ENCODE data around the gene STRN4.
"Not testable (repeated sequence)": the region's sequence is repeated elsewhere in the genome, so short reads cannot be mapped to it uniquely, and the experiment has no call there.

GRCh38 chr19:46777956-46778645 is 31.9 kb upstream of the STRN4 start:
- TF ChIP-seq, protein P1, sequence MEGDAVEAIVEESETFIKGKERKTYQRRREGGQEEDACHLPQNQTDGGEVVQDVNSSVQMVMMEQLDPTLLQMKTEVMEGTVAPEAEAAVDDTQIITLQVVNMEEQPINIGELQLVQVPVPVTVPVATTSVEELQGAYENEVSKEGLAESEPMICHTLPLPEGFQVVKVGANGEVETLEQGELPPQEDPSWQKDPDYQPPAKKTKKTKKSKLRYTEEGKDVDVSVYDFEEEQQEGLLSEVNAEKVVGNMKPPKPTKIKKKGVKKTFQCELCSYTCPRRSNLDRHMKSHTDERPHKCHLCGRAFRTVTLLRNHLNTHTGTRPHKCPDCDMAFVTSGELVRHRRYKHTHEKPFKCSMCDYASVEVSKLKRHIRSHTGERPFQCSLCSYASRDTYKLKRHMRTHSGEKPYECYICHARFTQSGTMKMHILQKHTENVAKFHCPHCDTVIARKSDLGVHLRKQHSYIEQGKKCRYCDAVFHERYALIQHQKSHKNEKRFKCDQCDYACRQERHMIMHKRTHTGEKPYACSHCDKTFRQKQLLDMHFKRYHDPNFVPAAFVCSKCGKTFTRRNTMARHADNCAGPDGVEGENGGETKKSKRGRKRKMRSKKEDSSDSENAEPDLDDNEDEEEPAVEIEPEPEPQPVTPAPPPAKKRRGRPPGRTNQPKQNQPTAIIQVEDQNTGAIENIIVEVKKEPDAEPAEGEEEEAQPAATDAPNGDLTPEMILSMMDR (IDR thresholded peaks at IDR 0.05; ENCODE audit: low read length): not testable (repeated sequence)
- TF ChIP-seq EZH2 (optimal IDR thresholded peaks at IDR 0.05; ENCODE audit: low read depth, low read length): not testable (repeated sequence)

All from MM.1S (cell line).